K562 (cell line): ENCODE data around the gene LDB1.

Experiments used
- CTCF ChIP-seq, 3 experiments: IDR thresholded peaks in 2 of 3; conservative IDR thresholded peaks in 1 of 3; 2 replicates each; pipeline ENCODE4 v1.5.1; 2011 to 2012; ENCODE audit warnings: low read length in 3 of 3, mild to moderate bottlenecking in 3 of 3, control low read depth in 2 of 3, improper control_type of control experiment in 1 of 3, inconsistent platforms in 1 of 3, low read depth in 1 of 3, mixed read lengths in 1 of 3, moderate library complexity in 1 of 3; ENCODE audit not compliant: insufficient read depth in 2 of 3
- FOS ChIP-seq: IDR thresholded peaks from 3 replicates; pipeline ENCODE4 v1.6.1; 2011; ENCODE audit not compliant: insufficient read length; ENCODE audit errors: extremely low read depth
- MAX ChIP-seq: sonication (generic); formaldehyde crosslinking; IDR thresholded peaks from 2 replicates; pipeline ENCODE4 v1.9.0; 2022; ENCODE audit warnings: mild to moderate bottlenecking, missing genetic modification reagents
- TAF1 ChIP-seq: IDR thresholded peaks from 2 replicates; pipeline ENCODE4 v1.6.1; 2011; ENCODE audit warnings: mild to moderate bottlenecking, low read length, moderate library complexity; ENCODE audit not compliant: insufficient read depth, control insufficient read depth, severe bottlenecking; ENCODE audit errors: extremely low read depth
- ZNF449 ChIP-seq: fragments of 250-450 bp; sonication (Bioruptor Pico); IDR thresholded peaks from 2 replicates; pipeline ENCODE4 v1.8.0; 2022; ENCODE audit warnings: moderate library complexity, mild to moderate bottlenecking, inconsistent platforms

- TF ChIP-seq FOS (no peak), CTCF (IDR thresholded peaks at IDR 0.05 in 2 of 3, conservative IDR thresholded peaks at IDR 0.05 in 1 of 3; ENCODE audit: insufficient read depth in 2 of 3, low read depth in 1 of 3, low read length in 3 of 3) (no peak), MAX (CRISPR knock-in tag) (no peak), ZNF449 (no peak), TAF1 (no peak)
Observed at GRCh38 chr10:102153093-102153620, 33.0 kb upstream of the LDB1 start.
